ENCODE results near the gene NADK. TPM values are rescaled to one million over a fixed set of nuclear protein-coding genes. Genes with fewer than 3 reads are reported as not detected.

NADK gene
- total RNA-seq, 2 experiments from 2014 or later, result 156 to 184 TPM

GRCh38 chr1:1778663-1779319 lies 521 bp upstream of the NADK start:
- Histone ChIP-seq H3K79me2 (ENCODE audit: insufficient read depth, low read depth, low read length) (peaks cover 43% of the 10 kb centered on the region), H3K4me2 (ENCODE audit: low read length) (peak overlapping the region; percentile 92), H2AFZ (ENCODE audit: low read length) (no peak overlapping the region), H3K4me3 (ENCODE audit: low read depth, low read length, poor library complexity, severe bottlenecking) (peak overlapping the region; percentile 97), H3K27ac (ENCODE audit: low read depth, low read length, poor library complexity, severe bottlenecking) (peak overlapping the region; percentile 96), H3K36me3 (ENCODE audit: insufficient read depth, low read length) (peaks cover 29% of the 10 kb centered on the region), H3K9me3 (ENCODE audit: low read length) (no peaks in the 10 kb centered on the region), H3K4me1 (ENCODE audit: insufficient read depth, low read length, poor library complexity, severe bottlenecking) (peaks cover 78% of the 10 kb centered on the region), H4K20me1 (ENCODE audit: insufficient read depth, low read length) (peaks cover 8% of the 10 kb centered on the region), H3K9me2 (ENCODE audit: insufficient read depth, low read length) (no peaks in the 10 kb centered on the region)
- peak; percentile 74 for TF ChIP-seq CTCF (conservative IDR thresholded peaks at IDR 0.05; ENCODE audit: low read length)
- no peak for TF ChIP-seq EZH2phosphoT487 (IDR thresholded peaks at IDR 0.05; ENCODE audit: borderline replicate concordance, low read depth, low read length)
- DNase-seq (ENCODE audit: low spot score), result peak; percentile 99
- CTCF ChIA-PET (ENCODE audit: unreplicated experiment), result interaction anchor here (0.5 to 0.6 kb wide), 2 partner anchors 130 to 147 kb away, joined by 3 read pairs; no protein-coding TSS in a partner anchor
- no TSS peak for BruUV-seq (replicated peaks)
- POLR2A ChIA-PET, result interaction anchor here (1.7 kb wide), 1 partner anchor 116 kb away, joined by 4 read pairs; no protein-coding TSS in a partner anchor
- intact Hi-C loops (cut with micrococcal nuclease; ENCODE audit: unreplicated experiment), result loop anchor here (1.0 to 2.0 kb wide), 4 partner anchors 54 to 128 kb away; no protein-coding TSS in a partner anchor

- DNase-seq (ENCODE audit: low spot score), result peak; percentile 23
- Histone ChIP-seq H3K27ac (ENCODE audit: low read depth, low read length, poor library complexity, severe bottlenecking) (peak overlapping the region; percentile 96), H2AFZ (ENCODE audit: low read length) (no peak overlapping the region), H3K36me3 (ENCODE audit: insufficient read depth, low read length) (peaks cover 41% of the 10 kb centered on the region), H3K4me3 (ENCODE audit: low read depth, low read length, poor library complexity, severe bottlenecking) (peak overlapping the region; percentile 97), H3K9me3 (ENCODE audit: low read length) (peaks cover 4% of the 10 kb centered on the region; the same call in 1 of the 2 replicates), H3K4me1 (ENCODE audit: insufficient read depth, low read length, poor library complexity, severe bottlenecking) (peaks cover 65% of the 10 kb centered on the region), H4K20me1 (ENCODE audit: insufficient read depth, low read length) (peaks cover 8% of the 10 kb centered on the region), H3K9me2 (ENCODE audit: insufficient read depth, low read length) (no peaks in the 10 kb centered on the region), H3K79me2 (ENCODE audit: insufficient read depth, low read depth, low read length) (peaks cover 56% of the 10 kb centered on the region), H3K4me2 (ENCODE audit: low read length) (peak overlapping the region; percentile 99)
- CTCF ChIA-PET (ENCODE audit: unreplicated experiment), result no interaction called here
- POLR2A ChIA-PET, result interaction anchor here (0.6 to 1.7 kb wide), 6 partner anchors 9 to 131 kb away, joined by 3 to 6 read pairs (median 4); no protein-coding TSS in a partner anchor
- BruUV-seq (replicated peaks), result no TSS peak
- intact Hi-C loops (cut with micrococcal nuclease; ENCODE audit: unreplicated experiment), result no loop called here
- TF ChIP-seq CTCF (conservative IDR thresholded peaks at IDR 0.05; ENCODE audit: low read length), result no peak
- no peak for TF ChIP-seq EZH2phosphoT487 (IDR thresholded peaks at IDR 0.05; ENCODE audit: borderline replicate concordance, low read depth, low read length)
Measured at GRCh38 chr1:1777583-1777899, 729 bp downstream of the NADK start.

Measured in OCI-LY7 (cell line).